GM12878 (cell line): Measurements from ENCODE around the gene CAMK2G. TPM values are rescaled to one million over a fixed set of nuclear protein-coding genes. Genes with fewer than 3 reads are reported as not detected.

Experiments used
- ATAC-seq: fragments of 200-7000 bp; cut with Tn5 transposase; 3 replicates; pipeline ENCODE4 v1.9.1; 2020; ENCODE audit warnings: mild to moderate bottlenecking, moderate library complexity
- BruUV-seq: library from RNA; stranded (reverse); fragments of 400-500 nt; replicated peaks from 2 replicates; lab custom pipeline; 2021; lab: Mats Ljungman, UMichigan
- CTCF ChIA-PET: fragments of 300-600 bp; sonication (Branson Sonifier 250); formaldehyde crosslinking; extraction: SDS; loops from one replicate; lab custom pipeline; 2021; ENCODE audit warnings: inconsistent platforms; lab: Yijun Ruan, JAX
- POLR2A ChIA-PET: fragments of 350-600 bp; formaldehyde crosslinking; extraction: SDS; loops from one replicate; lab custom pipeline; 2021; ENCODE audit warnings: inconsistent platforms; lab: Charles Lee
- RAD21 ChIA-PET: fragments of 300-600 bp; sonication (Branson Sonifier 250); formaldehyde crosslinking; loops from one replicate; lab custom pipeline; 2023; ENCODE audit warnings: antibody characterized with exemption; ENCODE audit not compliant: unreplicated experiment; lab: Charles Lee
- SMC1A ChIA-PET: fragments of 300-600 bp; sonication (Branson Sonifier 250); formaldehyde crosslinking; loops from one replicate; lab custom pipeline; 2023; ENCODE audit not compliant: unreplicated experiment, uncharacterized antibody; lab: Charles Lee
- DNase-seq: peaks from one replicate; pipeline ENCODE4 v3.0.0-alpha.2; 2011; ENCODE audit warnings: low read depth, low spot score
- FAIRE-seq: peaks from 3 replicates; lab custom pipeline; 2011; peaks lifted over from hg19 to GRCh38; lab: Jason Lieb, UNC
- H2AFZ ChIP-seq: 2 replicates; pipeline ENCODE4 v1.6.0; 2011; ENCODE audit warnings: low read depth, low read length, control low read depth; ENCODE audit not compliant: control insufficient read depth
- H3K27ac ChIP-seq: 2 replicates; pipeline ENCODE4 v1.5.1; 2011; ENCODE audit warnings: control low read depth; ENCODE audit not compliant: control insufficient read depth, insufficient read depth
- H3K27me3 ChIP-seq, 2 experiments: replicated peaks in 1 of 2; 2 replicates each; pipeline versions ENCODE4 v1.6.0 to v1.6.1; 2011; ENCODE audit warnings: low read length in 1 of 2; ENCODE audit not compliant: control insufficient read depth in 2 of 2, insufficient read depth in 2 of 2
- H3K36me3 ChIP-seq, 2 experiments: 2 replicates each; pipeline ENCODE4 v1.5.1; 2011; ENCODE audit warnings: low read length in 1 of 2; ENCODE audit not compliant: control insufficient read depth in 2 of 2, insufficient read depth in 2 of 2
- H3K4me1 ChIP-seq: 2 replicates; pipeline ENCODE4 v1.6.1; 2011; ENCODE audit warnings: mild to moderate bottlenecking, low read length, moderate library complexity, mixed read lengths; ENCODE audit not compliant: control insufficient read depth, insufficient read depth
- H3K4me2 ChIP-seq: 2 replicates; pipeline ENCODE4 v1.6.0; 2011; ENCODE audit warnings: control low read depth; ENCODE audit not compliant: control insufficient read depth, insufficient read depth
- H3K4me3 ChIP-seq: fragments of 200-600 bp; sonication (generic); 2 replicates; pipeline ENCODE4 v1.5.1; 2016
- H3K79me2 ChIP-seq: 2 replicates; pipeline ENCODE4 v1.6.0; 2011; ENCODE audit warnings: low read length; ENCODE audit not compliant: control insufficient read depth, insufficient read depth
- H3K9ac ChIP-seq: 2 replicates; pipeline ENCODE4 v1.8.0; 2011; ENCODE audit warnings: low read length, control low read depth, mixed read lengths; ENCODE audit not compliant: control insufficient read depth, insufficient read depth
- H3K9me3 ChIP-seq: replicated peaks from 3 replicates; pipeline ENCODE4 v1.5.1; 2011; ENCODE audit warnings: mild to moderate bottlenecking, low read length; ENCODE audit not compliant: control insufficient read depth, insufficient read depth
- H4K20me1 ChIP-seq: 2 replicates; pipeline ENCODE4 v1.6.0; 2011; ENCODE audit not compliant: control insufficient read depth, insufficient read depth
- CEBPB ChIP-seq, 2 experiments: fragments of 150-350 bp in 1 of 2; IDR thresholded peaks; 2 replicates each; pipeline ENCODE4 v1.6.1; 2012 to 2014; ENCODE audit warnings: low read depth in 2 of 2, low read length in 2 of 2, borderline replicate concordance in 1 of 2, inconsistent platforms in 1 of 2
- JUNB ChIP-seq: IDR thresholded peaks from 2 replicates; pipeline ENCODE4 v1.6.1; 2016; ENCODE audit warnings: antibody characterized with exemption, mild to moderate bottlenecking
- REST ChIP-seq: IDR thresholded peaks from 2 replicates; pipeline ENCODE4 v1.6.1; 2012; ENCODE audit warnings: mild to moderate bottlenecking, low read depth, low read length
- WGBS: methylation state at CpG from one replicate; pipeline ENCODE4 v1.1.6; 2016; ENCODE audit warnings: low lambda C conversion rate; ENCODE audit not compliant: insufficient replicate concordance, insufficient coverage; ENCODE audit errors: missing lambda C conversion rate; 5-methylcytosine and 5-hydroxymethylcytosine counted together
- in situ Hi-C: fragments of 300-500 bp; cut with MboI; formaldehyde crosslinking; loops from 9 replicates; pipeline ENCODE4 v1.14.3; 2018; ENCODE audit warnings: mixed read lengths
- intact Hi-C: fragments of 100-400 bp; cut with micrococcal nuclease; formaldehyde crosslinking; loops from one replicate; pipeline ENCODE4 v1.14.2; 2022; ENCODE audit not compliant: unreplicated experiment
- polyA plus RNA-seq, 11 experiments: library from polyadenylated mRNA; depleted of rRNA in 4 of 11; unstranded in 6 of 11; stranded (reverse) in 5 of 11; fragments of >200 nt; fragmentation: Nextera tagmentation in 4 of 11; fragmentation: Illumina TruSeq in 1 of 11; extraction: Ambion mirVana in 4 of 11; extraction: Trizol in 1 of 11; gene quantifications; 1 replicate in 1 of 11; 2 replicates in 10 of 11; pipeline versions ENCODE4 v1.2.1 to v1.2.3, GENCODE V29; 2011 to 2016; ENCODE audit warnings: inconsistent platforms in 2 of 11, missing spikeins in 2 of 11, low read depth in 1 of 11
- total RNA-seq, 4 experiments: library from RNA; depleted of rRNA in 3 of 4; stranded (reverse); fragments of >200 nt in 3 of 4; fragmentation: Illumina TruSeq in 1 of 4; extraction: Trizol in 1 of 4; gene quantifications; 2 replicates each; pipeline versions ENCODE4 v1.2.1 to v1.2.3, GENCODE V29; 2013 to 2021

Gene CAMK2G
- total and polyA plus RNA-seq, 10 of the 15 experiments (the other 5 are each of a cell fraction or from before 2014, with no cell fraction given): 5.5 to 24.3 (median 16.9) TPM

GRCh38 chr10:73786512-73786885 lies 87.9 kb downstream of the CAMK2G start:
- Histone ChIP-seq H3K9me3 (no peaks in the 10 kb centered on the region), H3K4me2 (peak overlapping the region; percentile 79), H2AFZ (no peak overlapping the region), H3K79me2 (peaks cover 59% of the 10 kb centered on the region), H3K4me1 (peaks cover 10% of the 10 kb centered on the region), H4K20me1 (peaks cover 4% of the 10 kb centered on the region; the same call in 1 of the 2 replicates), H3K9ac (peak overlapping the region; percentile 84), H3K27ac (0 out of 2 replicates have a peak overlapping the region, but pooled peaks have one; percentile 25), H3K27me3 (no peaks in the 10 kb centered on the region), H3K36me3 (peaks cover 5 to 7% of the 10 kb centered on the region in 2 experiments), H3K4me3 (peak overlapping the region; percentile 91)
- WGBS: 0% methylated on average over 2 of the region's 2 CpGs
- in situ Hi-C loops (no loop called here), intact Hi-C loops (loop anchor here (10.0 kb wide), 1 partner anchor 132 kb away; the partner anchor contains the start of gene SYNPO2L)
- FAIRE-seq: no peak
- no peak for DNase-seq
- TF ChIP-seq JUNB (no peak), REST (no peak), CEBPB (IDR thresholded peaks at IDR 0.05; ENCODE audit: borderline replicate concordance in 1 of 2, low read depth in 2 of 2, low read length in 2 of 2) (no peak)
- CTCF ChIA-PET: interaction anchor here (0.9 to 1.5 kb wide), 3 partner anchors 12 to 27 kb away, joined by 3 to 6 read pairs (median 5); no protein-coding TSS in a partner anchor
- RAD21 ChIA-PET: interaction anchor here (0.8 to 2.0 kb wide), 8 partner anchors 11 to 257 kb away, joined by 3 to 12 read pairs (median 3); partner anchors contain the start of gene SEC24C
- POLR2A ChIA-PET: interaction anchor here (0.6 to 4.6 kb wide), 7 partner anchors 9 to 133 kb away, joined by 4 to 40 read pairs (median 4); a partner anchor contains a TSS
- SMC1A ChIA-PET: interaction anchor here (1.0 to 2.8 kb wide), 7 partner anchors 10 to 40 kb away, joined by 3 to 15 read pairs (median 5); a partner anchor contains a TSS
- BruUV-seq: no TSS peak
- ATAC-seq: no peak
